Kidney capillary endothelial cell (primary cell): ENCODE results near the gene APIP.
A peak's percentile ranks its signal among the peaks of the same experiment; 100 is the strongest.

Experiments used
- DNase-seq: peaks from one replicate; pipeline ENCODE4 v3.0.0-alpha.2; 2018; ENCODE audit warnings: low spot score

Gene APIP

DNA sequence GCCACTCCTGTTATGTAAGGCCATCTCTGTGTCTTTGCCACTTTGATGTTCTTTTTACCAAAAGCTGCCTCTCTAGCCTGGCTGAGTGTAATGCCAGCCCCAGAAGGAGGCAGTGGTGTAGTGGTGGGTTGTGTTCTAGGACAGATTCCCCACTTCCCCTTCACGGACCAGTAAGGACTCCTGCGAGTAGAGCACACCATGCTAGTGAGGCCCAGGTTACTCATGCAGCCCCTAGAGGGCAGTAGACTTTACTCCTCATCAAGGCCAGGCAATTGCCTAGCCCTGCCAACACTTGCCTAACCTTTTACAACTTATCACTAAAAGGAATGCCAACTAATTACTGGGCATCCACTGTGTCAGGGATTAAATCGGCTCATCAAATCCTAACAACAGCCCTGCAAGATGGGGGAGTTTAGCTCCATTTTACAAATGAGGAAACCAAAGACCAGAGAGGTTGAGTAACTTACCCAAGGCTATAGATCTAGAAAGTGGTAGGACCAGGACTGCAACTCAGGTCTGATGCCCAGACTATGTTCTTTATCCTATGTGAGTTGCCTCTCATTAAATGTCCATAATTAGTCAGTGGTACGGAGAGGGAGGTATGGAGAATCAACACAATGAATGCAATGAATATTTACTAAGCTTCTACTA lies 75.3 kb downstream of the APIP start:
- peak; percentile 1 for DNase-seq

- no peak for DNase-seq
Measured at GRCh38 chr11:34839969-34840368, 76.2 kb downstream of the APIP start.

DNA sequence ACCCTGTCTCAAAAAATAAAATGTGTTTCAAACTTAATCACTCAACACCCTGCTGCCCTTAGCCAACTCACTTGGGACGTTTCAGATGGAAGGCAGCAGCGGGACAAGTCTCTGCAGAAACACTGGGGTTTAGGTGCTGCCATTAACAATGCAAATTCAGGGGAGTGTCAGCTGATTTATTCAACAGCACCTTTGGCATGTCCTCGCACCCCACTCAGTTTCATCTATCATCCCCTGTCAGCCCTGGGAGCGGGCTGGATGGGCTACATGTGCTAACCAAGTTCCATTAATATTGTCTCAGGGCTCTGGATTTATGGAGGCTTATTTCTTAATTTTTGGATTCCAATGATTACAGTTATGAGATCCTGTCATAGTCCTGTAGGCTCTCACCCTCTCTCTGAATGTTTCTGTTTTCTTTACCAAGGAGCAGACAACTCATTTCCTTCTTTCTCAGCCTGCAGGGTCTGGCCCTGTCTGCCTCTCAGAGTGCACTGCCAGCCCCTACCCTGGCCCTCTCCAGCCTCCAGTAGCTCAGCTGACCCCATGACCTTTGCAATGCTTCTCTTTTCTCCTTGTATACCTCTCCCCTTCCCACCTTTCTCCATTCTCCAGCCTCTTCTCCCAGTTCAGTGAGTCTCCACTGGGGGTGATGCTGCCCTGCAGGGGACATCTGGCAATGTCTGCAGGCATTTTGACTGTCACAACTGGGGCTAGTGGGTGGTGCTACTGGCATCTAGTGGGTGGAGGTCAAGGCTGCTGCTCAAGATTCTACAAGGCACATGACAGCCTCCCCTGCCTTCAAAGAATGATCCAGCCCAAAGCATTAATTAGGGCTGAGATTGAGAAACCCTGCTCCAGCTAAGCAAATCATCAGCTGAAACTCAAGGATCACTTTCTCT lies 79.0 kb downstream of the APIP start:
- DNase-seq = no peak

DNA sequence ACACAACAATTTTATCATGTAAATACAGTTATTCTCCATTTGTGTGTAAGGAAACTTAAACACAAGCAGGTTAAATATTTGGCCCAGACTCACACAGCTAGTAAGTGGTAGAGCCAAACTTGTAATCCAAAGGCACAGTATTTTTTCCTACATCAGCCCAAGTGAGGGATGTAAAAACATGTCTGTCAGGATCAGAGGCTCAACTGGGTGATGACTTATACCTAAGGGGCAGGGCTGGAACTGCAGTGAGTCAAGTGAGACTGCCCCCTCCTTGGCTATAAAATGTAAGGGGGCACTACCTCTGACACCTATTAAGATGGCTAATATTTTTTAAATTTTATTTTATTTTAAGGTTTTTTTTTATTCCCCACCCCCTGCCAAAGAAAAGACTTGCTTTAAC lies 82.6 kb downstream of the APIP start:
- DNase-seq = no peak
